H9 (cell line): ENCODE data around the gene KNSTRN. TPM values are rescaled to one million over a fixed set of nuclear protein-coding genes. Genes with fewer than 3 reads are reported as not detected.

Source experiments
- DNase-seq: peaks from one replicate; pipeline ENCODE4 v3.0.0-alpha.2; 2017
- H2AFZ ChIP-seq: one replicate; pipeline ENCODE4 v1.6.1; 2013; ENCODE audit warnings: mild to moderate bottlenecking, low read length, control low read depth, moderate library complexity
- H2AK5ac ChIP-seq: 2 replicates; pipeline ENCODE4 v1.6.1; 2013; ENCODE audit warnings: low read length, control low read depth, mixed read lengths; ENCODE audit not compliant: insufficient read length
- H2BK120ac ChIP-seq: one replicate; pipeline ENCODE4 v1.6.1; 2013; ENCODE audit warnings: low read depth, mild to moderate bottlenecking, low read length, control low read depth, inconsistent platforms; ENCODE audit not compliant: poor library complexity, severe bottlenecking
- H2BK12ac ChIP-seq: 2 replicates; pipeline ENCODE4 v1.6.1; 2013; ENCODE audit warnings: low read length, control low read depth, mixed read lengths, low read depth; ENCODE audit not compliant: insufficient read length
- H2BK15ac ChIP-seq: 2 replicates; pipeline ENCODE4 v1.6.1; 2013; ENCODE audit warnings: low read depth, low read length, control low read depth
- H2BK20ac ChIP-seq: one replicate; pipeline ENCODE4 v1.6.1; 2013; ENCODE audit warnings: low read depth, mild to moderate bottlenecking, low read length, control low read depth, inconsistent platforms; ENCODE audit not compliant: poor library complexity, severe bottlenecking
- H2BK5ac ChIP-seq: 2 replicates; pipeline ENCODE4 v1.6.1; 2013; ENCODE audit warnings: low read length, control low read depth, mixed read lengths; ENCODE audit not compliant: insufficient read length
- H3K14ac ChIP-seq: 2 replicates; pipeline ENCODE4 v1.6.1; 2013; ENCODE audit warnings: low read length, control low read depth; ENCODE audit not compliant: insufficient read depth
- H3K18ac ChIP-seq: 2 replicates; pipeline ENCODE4 v1.6.1; 2013; ENCODE audit warnings: low read depth, mild to moderate bottlenecking, mixed read lengths, low read length, control low read depth; ENCODE audit not compliant: insufficient read length
- H3K23ac ChIP-seq: 2 replicates; pipeline ENCODE4 v1.6.1; 2013; ENCODE audit warnings: low read length, control low read depth, mixed read lengths, low read depth; ENCODE audit not compliant: insufficient read length
- H3K23me2 ChIP-seq: 2 replicates; pipeline ENCODE4 v1.6.1; 2013; ENCODE audit warnings: low read depth, mild to moderate bottlenecking, mixed read lengths, low read length, control low read depth; ENCODE audit not compliant: insufficient read length, poor library complexity, severe bottlenecking
- H3K27ac ChIP-seq: 2 replicates; pipeline ENCODE4 v1.5.1; 2013; ENCODE audit warnings: low read length, control low read depth, mixed read lengths, low read depth; ENCODE audit not compliant: insufficient read length
- H3K27me3 ChIP-seq: 2 replicates; pipeline ENCODE4 v1.6.1; 2013; ENCODE audit warnings: low read length, control low read depth, inconsistent platforms; ENCODE audit not compliant: insufficient read depth
- H3K4ac ChIP-seq: 2 replicates; pipeline ENCODE4 v1.6.1; 2013; ENCODE audit warnings: low read depth, mild to moderate bottlenecking, control low read depth, inconsistent platforms, low read length, moderate library complexity
- H3K4me1 ChIP-seq: 2 replicates; pipeline ENCODE4 v1.6.1; 2013; ENCODE audit warnings: low read length, control low read depth, inconsistent platforms; ENCODE audit not compliant: insufficient read depth
- H3K4me2 ChIP-seq: 2 replicates; pipeline ENCODE4 v1.6.1; 2013; ENCODE audit warnings: low read length, control low read depth, mixed read lengths; ENCODE audit not compliant: insufficient read length, insufficient read depth
- H3K56ac ChIP-seq: 2 replicates; pipeline ENCODE4 v1.6.1; 2013; ENCODE audit warnings: low read depth, mild to moderate bottlenecking, mixed read lengths, low read length, control low read depth; ENCODE audit not compliant: insufficient read length
- H3K79me1 ChIP-seq: 2 replicates; pipeline ENCODE4 v1.6.1; 2013; ENCODE audit warnings: low read depth, mild to moderate bottlenecking, moderate library complexity, low read length, control low read depth, inconsistent platforms; ENCODE audit not compliant: insufficient read depth, poor library complexity, severe bottlenecking
- H3K79me2 ChIP-seq: 2 replicates; pipeline ENCODE4 v1.6.1; 2013; ENCODE audit warnings: low read length, control low read depth, inconsistent platforms; ENCODE audit not compliant: insufficient read depth
- H3K9ac ChIP-seq: 2 replicates; pipeline ENCODE4 v1.6.1; 2013; ENCODE audit warnings: low read length, control low read depth, mixed read lengths; ENCODE audit not compliant: insufficient read length; ENCODE audit errors: extremely low read depth
- H3K9me3 ChIP-seq: one replicate; pipeline ENCODE4 v1.6.1; 2013; ENCODE audit warnings: low read depth, low read length, inconsistent platforms; ENCODE audit not compliant: control insufficient read depth
- H3T11ph ChIP-seq: one replicate; pipeline ENCODE4 v1.6.1; 2013; ENCODE audit warnings: mild to moderate bottlenecking, low read length, control low read depth, inconsistent platforms
- H4K20me1 ChIP-seq: one replicate; pipeline ENCODE4 v1.6.1; 2013; ENCODE audit not compliant: control insufficient read depth, insufficient read length, insufficient read depth
- H4K5ac ChIP-seq: 2 replicates; pipeline ENCODE4 v1.6.1; 2013; ENCODE audit warnings: low read depth, mild to moderate bottlenecking, mixed read lengths, low read length, control low read depth; ENCODE audit not compliant: insufficient read length
- H4K8ac ChIP-seq: replicated peaks from 2 replicates; pipeline ENCODE4 v1.6.1; 2013; ENCODE audit warnings: low read length, control low read depth, mixed read lengths, low read depth; ENCODE audit not compliant: insufficient read length
- H4K91ac ChIP-seq: 2 replicates; pipeline ENCODE4 v1.6.1; 2013; ENCODE audit warnings: low read depth, mild to moderate bottlenecking, moderate library complexity, mixed read lengths, low read length, control low read depth; ENCODE audit not compliant: insufficient read length
- H3K27ac Mint-ChIP-seq, 3 experiments: 2 replicates in 2 of 3; 3 replicates in 1 of 3; pipeline ENCODE4 v1.8.0; 2020 to 2021; ENCODE audit warnings: mixed read lengths in 3 of 3, mild to moderate bottlenecking in 1 of 3, moderate library complexity in 1 of 3
- H3K27me3 Mint-ChIP-seq: 2 replicates; pipeline ENCODE4 v1.8.0; 2021; ENCODE audit warnings: low read depth, mild to moderate bottlenecking, moderate library complexity, mixed read lengths
- H3K36me3 Mint-ChIP-seq, 3 experiments: 2 replicates in 2 of 3; 3 replicates in 1 of 3; pipeline ENCODE4 v1.8.0; 2020 to 2021; ENCODE audit warnings: low read depth in 3 of 3, mixed read lengths in 3 of 3; ENCODE audit not compliant: insufficient read depth in 1 of 3
- H3K4me1 Mint-ChIP-seq, 2 experiments: 2 replicates each; pipeline ENCODE4 v1.8.0; 2020; ENCODE audit warnings: mixed read lengths in 2 of 2
- H3K4me3 Mint-ChIP-seq, 2 experiments: 2 replicates in 1 of 2; 3 replicates in 1 of 2; pipeline ENCODE4 v1.8.0; 2020 to 2021; ENCODE audit warnings: mild to moderate bottlenecking in 2 of 2, mixed read lengths in 2 of 2, moderate library complexity in 1 of 2
- H3K9me3 Mint-ChIP-seq, 2 experiments: 2 replicates in 1 of 2; 3 replicates in 1 of 2; pipeline ENCODE4 v1.8.0; 2020; ENCODE audit warnings: mild to moderate bottlenecking in 2 of 2, mixed read lengths in 2 of 2, moderate library complexity in 1 of 2
- CTCF ChIP-seq: fragments of 200-600 bp; sonication (generic); conservative IDR thresholded peaks from 3 replicates; pipeline ENCODE4 v1.8.0; 2021; ENCODE audit warnings: antibody characterized with exemption, mild to moderate bottlenecking
- WGBS: extraction: QIAGEN DNeasy Blood & Tissue Kit; methylation state at CpG from one replicate; pipeline ENCODE4 v1.1.7; 2013; ENCODE audit warnings: missing lambda C conversion rate, low lambda C conversion rate, mixed read lengths; ENCODE audit not compliant: insufficient read length; ENCODE audit errors: extremely low coverage; 5-methylcytosine and 5-hydroxymethylcytosine counted together
- total RNA-seq: library from RNA; stranded (reverse); gene quantifications from 2 replicates; pipeline ENCODE4 v1.2.1, GENCODE V29; 2021

The KNSTRN gene
- total RNA-seq, 1 experiment from 2014 or later, result 53.9 TPM

- WGBS, result no CpG with 5 or more reads among the region's 24 CpGs
- Histone ChIP-seq H4K5ac (no peak overlapping the region), H3K9ac (no peak overlapping the region), H3K23me2 (no peaks in the 10 kb centered on the region), H4K8ac (no peak overlapping the region), H3K9me3 (no peaks in the 10 kb centered on the region), H3K4ac (no peak overlapping the region), H3K27me3 (no peaks in the 10 kb centered on the region; the same call in 1 of the 2 replicates), H2AFZ (no peak overlapping the region), H2BK12ac (no peak overlapping the region), H3K27ac (no peak overlapping the region), H4K91ac (no peak overlapping the region), H2BK15ac (no peak overlapping the region), H4K20me1 (no peaks in the 10 kb centered on the region), H3K4me2 (no peak overlapping the region), H3K4me1 (peaks cover 6% of the 10 kb centered on the region; the same call in 1 of the 2 replicates), H3K18ac (no peak overlapping the region), H2AK5ac (no peak overlapping the region), H3K56ac (no peak overlapping the region), H3K14ac (no peak overlapping the region), H2BK20ac (no peak overlapping the region), H3K79me1 (no peaks in the 10 kb centered on the region), H3T11ph (no peak overlapping the region), H3K23ac (no peak overlapping the region), H2BK5ac (no peak overlapping the region), H3K79me2 (no peaks in the 10 kb centered on the region), H2BK120ac (no peak overlapping the region)
- Mint-ChIP-seq H3K9me3 (peaks cover 0 to 2% of the 10 kb centered on the region in 2 experiments; a peak in 1 of 5 replicates), H3K27me3 (peaks cover 51% of the 10 kb centered on the region), H3K27ac (no peak overlapping the region), H3K4me1 (peaks cover 23 to 27% of the 10 kb centered on the region in 2 experiments), H3K4me3 (no peak overlapping the region), H3K36me3 (no peaks in the 10 kb centered on the region)
- no peak for TF ChIP-seq CTCF
- no peak for DNase-seq
Observed at GRCh38 chr15:40368719-40369473, 13.6 kb upstream of the KNSTRN start.
